Prostate gland (tissue), 2 donors: Measurements from ENCODE around the gene RPL39L. TPM values are rescaled to one million over a fixed set of nuclear protein-coding genes. Genes with fewer than 3 reads are reported as not detected.

Experiments
- DNase-seq: peaks from one replicate; pipeline ENCODE4 v3.0.0-alpha.2; 2019; ENCODE audit warnings: low spot score
- H3K27ac ChIP-seq, 2 donors: fragments of 200-600 bp; sonication (generic); 2 replicates each; pipeline ENCODE4 v1.5.1; 2017 to 2019
- H3K27me3 ChIP-seq: fragments of 200-600 bp; sonication (generic); replicated peaks from 2 replicates; pipeline ENCODE4 v1.5.1; 2019; ENCODE audit not compliant: insufficient read depth
- H3K36me3 ChIP-seq, 2 donors: fragments of 200-600 bp; sonication (generic); 1 replicate in 1 of 2; 2 replicates in 1 of 2; pipeline versions ENCODE4 v1.5.1 to v1.8.1; 2017 to 2019
- H3K4me1 ChIP-seq: fragments of 200-600 bp; sonication (generic); replicated peaks from 2 replicates; pipeline ENCODE4 v1.5.1; 2019
- H3K4me3 ChIP-seq, 2 donors: fragments of 200-600 bp; sonication (generic); 2 replicates each; pipeline ENCODE4 v1.5.1; 2017 to 2019
- H3K9me3 ChIP-seq: fragments of 200-600 bp; sonication (generic); 2 replicates; pipeline ENCODE4 v1.5.1; 2017
- CTCF ChIP-seq, 4 experiments: fragments of 200-600 bp in 2 of 4; fragments of 450-650 bp in 2 of 4; sonication (generic) in 2 of 4; IDR thresholded peaks; 1 replicate in 3 of 4; 2 replicates in 1 of 4; pipeline ENCODE4 v1.5.1; 2016 to 2019; ENCODE audit warnings: antibody characterized with exemption in 4 of 4, mild to moderate bottlenecking in 2 of 4, moderate library complexity in 2 of 4
- POLR2A ChIP-seq: fragments of 450-650 bp; IDR thresholded peaks from one replicate; pipeline ENCODE4 v1.6.1; 2016; ENCODE audit warnings: antibody characterized with exemption, mild to moderate bottlenecking
- POLR2AphosphoS5 ChIP-seq: sonication (generic); formaldehyde crosslinking; IDR thresholded peaks from one replicate; pipeline ENCODE4 v1.6.1; 2017; ENCODE audit warnings: antibody characterized with exemption
- WGBS: methylation state at CpG from one replicate; pipeline ENCODE4 v1.1.5; 2018; 5-methylcytosine and 5-hydroxymethylcytosine counted together
- intact Hi-C: fragments of 100-400 bp; cut with DNase I; formaldehyde crosslinking; loops from one replicate; pipeline ENCODE4 v1.14.2; 2022
- total RNA-seq, 2 donors: library from RNA; depleted of rRNA; stranded (reverse); fragments of >200 nt; gene quantifications; one replicate each; pipeline ENCODE4 v1.1.0, GENCODE V29; 2016

The RPL39L gene
- total RNA-seq, 2 donors from 2014 or later = 27.5 to 57.9 TPM

- Histone ChIP-seq H3K9me3 (no peaks in the 10 kb centered on the region), H3K27ac (no peak overlapping the region), H3K36me3 (no peaks in the 10 kb centered on the region), H3K27me3 (no peaks in the 10 kb centered on the region), H3K4me1 (no peaks in the 10 kb centered on the region), H3K4me3 (no peak overlapping the region)
- intact Hi-C loops = no loop called here
- 68% methylated on average over 1 of the region's 1 CpG for WGBS
- no peak for TF ChIP-seq POLR2A
- no peak for TF ChIP-seq POLR2AphosphoS5
- no peak for DNase-seq
Observed at GRCh38 chr3:187088701-187089100, 50.6 kb downstream of the RPL39L start.

- Histone ChIP-seq H3K9me3 (no peaks in the 10 kb centered on the region), H3K27me3 (no peaks in the 10 kb centered on the region), H3K27ac (no peak overlapping the region), H3K4me3 (no peak overlapping the region), H3K4me1 (no peaks in the 10 kb centered on the region), H3K36me3 (no peaks in the 10 kb centered on the region)
- WGBS = 98% methylated on average over 3 of the region's 3 CpGs
- TF ChIP-seq CTCF (IDR thresholded peaks at IDR 0.05) (no peak), POLR2AphosphoS5 (no peak), POLR2A (no peak)
- no peak for DNase-seq
- intact Hi-C loops = no loop called here
Observed at GRCh38 chr3:187086831-187087230, 52.5 kb downstream of the RPL39L start.

GRCh38 chr3:187085933-187086332 is 53.4 kb downstream of the RPL39L start:
- H3K4me3 ChIP-seq = no peak overlapping the region
- intact Hi-C loops = no loop called here
- no peaks in the 10 kb centered on the region for H3K36me3 ChIP-seq
- no peak overlapping the region for H3K27ac ChIP-seq
- no peaks in the 10 kb centered on the region for H3K27me3 ChIP-seq
- H3K4me1 ChIP-seq = no peaks in the 10 kb centered on the region
- no peaks in the 10 kb centered on the region for H3K9me3 ChIP-seq
- 98% methylated on average over 1 of the region's 1 CpG for WGBS
- TF ChIP-seq POLR2AphosphoS5 (no peak), CTCF (IDR thresholded peaks at IDR 0.05) (no peak), POLR2A (no peak)
- DNase-seq = no peak

- Histone ChIP-seq H3K27ac (no peak overlapping the region), H3K4me1 (no peaks in the 10 kb centered on the region), H3K4me3 (no peak overlapping the region), H3K36me3 (no peaks in the 10 kb centered on the region), H3K9me3 (no peaks in the 10 kb centered on the region), H3K27me3 (no peaks in the 10 kb centered on the region)
- 74% methylated on average over 5 of the region's 5 CpGs for WGBS
- DNase-seq = no peak
- TF ChIP-seq CTCF (IDR thresholded peaks at IDR 0.05) (no peak), POLR2AphosphoS5 (no peak)
- intact Hi-C loops = no loop called here
Observed at GRCh38 chr3:187085021-187085666, 54.2 kb downstream of the RPL39L start.

- TF ChIP-seq CTCF (IDR thresholded peaks at IDR 0.05) (no peak), POLR2AphosphoS5 (no peak), POLR2A (no peak)
- H3K4me1 ChIP-seq = no peaks in the 10 kb centered on the region
- intact Hi-C loops = no loop called here
- WGBS = 18% methylated on average over 2 of the region's 2 CpGs
- H3K27me3 ChIP-seq = no peaks in the 10 kb centered on the region
- no peaks in the 10 kb centered on the region for H3K9me3 ChIP-seq
- no peak overlapping the region for H3K4me3 ChIP-seq
- no peak for DNase-seq
- no peaks in the 10 kb centered on the region for H3K36me3 ChIP-seq
- H3K27ac ChIP-seq = no peak overlapping the region
Observed at GRCh38 chr3:187084580-187084979, 54.7 kb downstream of the RPL39L start.
